GM12878 (cell line): ENCODE measurements around the gene IQGAP3. TPM values are rescaled to one million over a fixed set of nuclear protein-coding genes. Genes with fewer than 3 reads are reported as not detected.

ENCODE experiments used
- ATAC-seq: fragments of 200-7000 bp; cut with Tn5 transposase; 3 replicates; pipeline ENCODE4 v1.9.1; 2020; ENCODE audit warnings: mild to moderate bottlenecking, moderate library complexity
- BruUV-seq: library from RNA; stranded (reverse); fragments of 400-500 nt; replicated peaks from 2 replicates; lab custom pipeline; 2021; lab: Mats Ljungman, UMichigan
- CTCF ChIA-PET: fragments of 300-600 bp; sonication (Branson Sonifier 250); formaldehyde crosslinking; extraction: SDS; loops from one replicate; lab custom pipeline; 2021; ENCODE audit warnings: inconsistent platforms; lab: Yijun Ruan, JAX
- POLR2A ChIA-PET: fragments of 350-600 bp; formaldehyde crosslinking; extraction: SDS; loops from one replicate; lab custom pipeline; 2021; ENCODE audit warnings: inconsistent platforms; lab: Charles Lee
- RAD21 ChIA-PET: fragments of 300-600 bp; sonication (Branson Sonifier 250); formaldehyde crosslinking; loops from one replicate; lab custom pipeline; 2023; ENCODE audit warnings: antibody characterized with exemption; ENCODE audit not compliant: unreplicated experiment; lab: Charles Lee
- SMC1A ChIA-PET: fragments of 300-600 bp; sonication (Branson Sonifier 250); formaldehyde crosslinking; loops from one replicate; lab custom pipeline; 2023; ENCODE audit not compliant: unreplicated experiment, uncharacterized antibody; lab: Charles Lee
- DNase-seq: peaks from one replicate; pipeline ENCODE4 v3.0.0-alpha.2; 2011; ENCODE audit warnings: low read depth, low spot score
- FAIRE-seq: peaks from 3 replicates; lab custom pipeline; 2011; peaks lifted over from hg19 to GRCh38; lab: Jason Lieb, UNC
- H2AFZ ChIP-seq: 2 replicates; pipeline ENCODE4 v1.6.0; 2011; ENCODE audit warnings: low read depth, low read length, control low read depth; ENCODE audit not compliant: control insufficient read depth
- H3K27ac ChIP-seq: 2 replicates; pipeline ENCODE4 v1.5.1; 2011; ENCODE audit warnings: control low read depth; ENCODE audit not compliant: control insufficient read depth, insufficient read depth
- H3K27me3 ChIP-seq, 2 experiments: replicated peaks in 1 of 2; 2 replicates each; pipeline versions ENCODE4 v1.6.0 to v1.6.1; 2011; ENCODE audit warnings: low read length in 1 of 2; ENCODE audit not compliant: control insufficient read depth in 2 of 2, insufficient read depth in 2 of 2
- H3K36me3 ChIP-seq, 2 experiments: 2 replicates each; pipeline ENCODE4 v1.5.1; 2011; ENCODE audit warnings: low read length in 1 of 2; ENCODE audit not compliant: control insufficient read depth in 2 of 2, insufficient read depth in 2 of 2
- H3K4me1 ChIP-seq: 2 replicates; pipeline ENCODE4 v1.6.1; 2011; ENCODE audit warnings: mild to moderate bottlenecking, low read length, moderate library complexity, mixed read lengths; ENCODE audit not compliant: control insufficient read depth, insufficient read depth
- H3K4me2 ChIP-seq: 2 replicates; pipeline ENCODE4 v1.6.0; 2011; ENCODE audit warnings: control low read depth; ENCODE audit not compliant: control insufficient read depth, insufficient read depth
- H3K4me3 ChIP-seq: fragments of 200-600 bp; sonication (generic); 2 replicates; pipeline ENCODE4 v1.5.1; 2016
- H3K79me2 ChIP-seq: 2 replicates; pipeline ENCODE4 v1.6.0; 2011; ENCODE audit warnings: low read length; ENCODE audit not compliant: control insufficient read depth, insufficient read depth
- H3K9ac ChIP-seq: 2 replicates; pipeline ENCODE4 v1.8.0; 2011; ENCODE audit warnings: low read length, control low read depth, mixed read lengths; ENCODE audit not compliant: control insufficient read depth, insufficient read depth
- H3K9me3 ChIP-seq: replicated peaks from 3 replicates; pipeline ENCODE4 v1.5.1; 2011; ENCODE audit warnings: mild to moderate bottlenecking, low read length; ENCODE audit not compliant: control insufficient read depth, insufficient read depth
- H4K20me1 ChIP-seq: 2 replicates; pipeline ENCODE4 v1.6.0; 2011; ENCODE audit not compliant: control insufficient read depth, insufficient read depth
- CHD2 ChIP-seq: IDR thresholded peaks from 2 replicates; pipeline ENCODE4 v1.6.1; 2011; ENCODE audit warnings: low read depth, low read length, improper control_type of control experiment, borderline replicate concordance
- IRF4 ChIP-seq: IDR thresholded peaks from 2 replicates; pipeline ENCODE4 v1.6.1; 2011; ENCODE audit warnings: low read depth, low read length
- MEF2B ChIP-seq: fragments of 450-650 bp; IDR thresholded peaks from 2 replicates; pipeline ENCODE4 v1.6.1; 2018; ENCODE audit warnings: mild to moderate bottlenecking, moderate library complexity; ENCODE audit not compliant: partially characterized antibody, poor library complexity, severe bottlenecking
- STAT3 ChIP-seq: IDR thresholded peaks from 2 replicates; pipeline ENCODE4 v1.6.1; 2011; ENCODE audit warnings: low read depth, low read length, improper control_type of control experiment
- TAF1 ChIP-seq: IDR thresholded peaks from 2 replicates; pipeline ENCODE4 v1.6.1; 2011; ENCODE audit warnings: mild to moderate bottlenecking, low read depth, low read length, borderline replicate concordance
- WGBS: methylation state at CpG from one replicate; pipeline ENCODE4 v1.1.6; 2016; ENCODE audit warnings: low lambda C conversion rate; ENCODE audit not compliant: insufficient replicate concordance, insufficient coverage; ENCODE audit errors: missing lambda C conversion rate; 5-methylcytosine and 5-hydroxymethylcytosine counted together
- in situ Hi-C: fragments of 300-500 bp; cut with MboI; formaldehyde crosslinking; loops from 9 replicates; pipeline ENCODE4 v1.14.3; 2018; ENCODE audit warnings: mixed read lengths
- intact Hi-C: fragments of 100-400 bp; cut with micrococcal nuclease; formaldehyde crosslinking; loops from one replicate; pipeline ENCODE4 v1.14.2; 2022; ENCODE audit not compliant: unreplicated experiment
- polyA plus RNA-seq, 11 experiments: library from polyadenylated mRNA; depleted of rRNA in 4 of 11; unstranded in 6 of 11; stranded (reverse) in 5 of 11; fragments of >200 nt; fragmentation: Nextera tagmentation in 4 of 11; fragmentation: Illumina TruSeq in 1 of 11; extraction: Ambion mirVana in 4 of 11; extraction: Trizol in 1 of 11; gene quantifications; 1 replicate in 1 of 11; 2 replicates in 10 of 11; pipeline versions ENCODE4 v1.2.1 to v1.2.3, GENCODE V29; 2011 to 2016; ENCODE audit warnings: inconsistent platforms in 2 of 11, missing spikeins in 2 of 11, low read depth in 1 of 11
- total RNA-seq, 4 experiments: library from RNA; depleted of rRNA in 3 of 4; stranded (reverse); fragments of >200 nt in 3 of 4; fragmentation: Illumina TruSeq in 1 of 4; extraction: Trizol in 1 of 4; gene quantifications; 2 replicates each; pipeline versions ENCODE4 v1.2.1 to v1.2.3, GENCODE V29; 2013 to 2021
- TF ChIP-seq, protein P1 (sequence below): IDR thresholded peaks from 2 replicates; pipeline ENCODE4 v1.6.1; 2012; ENCODE audit warnings: low read depth, low read length, improper control_type of control experiment
- TF ChIP-seq, protein P2 (sequence below), 3 experiments: IDR thresholded peaks in 2 of 3; conservative IDR thresholded peaks in 1 of 3; 2 replicates each; pipeline ENCODE4 v1.5.1; 2011; ENCODE audit warnings: low read depth in 3 of 3, low read length in 3 of 3, mild to moderate bottlenecking in 3 of 3, control low read depth in 2 of 3, moderate library complexity in 2 of 3, inconsistent platforms in 1 of 3, mixed read lengths in 1 of 3; ENCODE audit not compliant: control insufficient read depth in 2 of 3, insufficient read depth in 1 of 3; ENCODE audit errors: extremely low read depth in 1 of 3
- TF ChIP-seq, protein P3 (sequence below): fragments of 450-650 bp; IDR thresholded peaks from 2 replicates; pipeline ENCODE4 v1.6.1; 2018; ENCODE audit warnings: mild to moderate bottlenecking, low read depth, moderate library complexity; ENCODE audit not compliant: partially characterized antibody
- TF ChIP-seq, protein P4 (sequence below): fragments of 450-650 bp; IDR thresholded peaks from 2 replicates; pipeline ENCODE4 v1.6.1; 2016; ENCODE audit warnings: mild to moderate bottlenecking, moderate library complexity, borderline replicate concordance

IQGAP3 gene
- total and polyA plus RNA-seq, 10 of the 15 experiments (the other 5 are each of a cell fraction or from before 2014, with no cell fraction given) = 1.1 to 10.7 (median 7.9) TPM

DNA sequence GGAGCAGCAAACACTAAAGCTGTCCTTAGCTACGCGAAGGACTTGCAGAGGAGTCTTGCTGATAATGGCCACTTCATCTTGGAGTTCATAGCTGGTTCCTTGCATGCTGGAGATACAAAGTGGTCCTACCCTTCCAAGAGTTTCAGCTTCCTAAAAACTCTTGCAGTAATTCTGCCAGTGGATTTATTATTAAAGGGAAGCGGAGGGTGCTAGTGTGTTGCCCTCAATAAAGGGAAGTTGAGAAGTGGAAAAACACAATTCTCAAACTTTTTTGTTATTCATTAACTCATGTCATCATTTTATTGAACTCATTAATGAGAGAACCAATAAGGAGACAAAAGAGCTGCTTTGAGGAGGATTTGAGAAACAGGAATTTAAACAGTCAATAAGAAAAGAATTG lies 40.3 kb upstream of the IQGAP3 start:
- in situ Hi-C loops (no loop called here), intact Hi-C loops (no loop called here)
- Histone ChIP-seq H2AFZ (no peak overlapping the region), H3K4me3 (no peak overlapping the region), H3K4me2 (no peak overlapping the region), H3K27ac (no peak overlapping the region), H3K79me2 (no peaks in the 10 kb centered on the region), H3K9ac (no peak overlapping the region), H3K4me1 (0 out of 2 replicates have a peak, but pooled peaks cover under 1% of the 10 kb centered on the region), H4K20me1 (no peaks in the 10 kb centered on the region), H3K9me3 (no peaks in the 10 kb centered on the region), H3K27me3 (peaks cover 0 to 3% of the 10 kb centered on the region in 2 experiments; a peak in 2 of 4 replicates), H3K36me3 (no peaks in the 10 kb centered on the region)
- ChIA-PET SMC1A (interaction anchor here (0.8 to 3.2 kb wide), 4 partner anchors 10 to 227 kb away, joined by 3 to 11 read pairs (median 6); no protein-coding TSS in a partner anchor), POLR2A (interaction anchor here (0.6 to 1.2 kb wide), 3 partner anchors 22 to 170 kb away, joined by 3 read pairs; no protein-coding TSS in a partner anchor), CTCF (interaction anchor here (0.7 to 3.8 kb wide), 17 partner anchors 11 to 234 kb away, joined by 3 to 23 read pairs (median 4); partner anchors contain the start of gene GPATCH4), RAD21 (interaction anchor here (0.6 to 1.4 kb wide), 2 partner anchors 22 to 323 kb away, joined by 3 to 4 read pairs; no protein-coding TSS in a partner anchor)
- FAIRE-seq (no peak), ATAC-seq (no peak), DNase-seq (no peak)
- no TSS peak for BruUV-seq
- WGBS = 73% methylated on average over 3 of the region's 3 CpGs
- TF ChIP-seq, protein P1, sequence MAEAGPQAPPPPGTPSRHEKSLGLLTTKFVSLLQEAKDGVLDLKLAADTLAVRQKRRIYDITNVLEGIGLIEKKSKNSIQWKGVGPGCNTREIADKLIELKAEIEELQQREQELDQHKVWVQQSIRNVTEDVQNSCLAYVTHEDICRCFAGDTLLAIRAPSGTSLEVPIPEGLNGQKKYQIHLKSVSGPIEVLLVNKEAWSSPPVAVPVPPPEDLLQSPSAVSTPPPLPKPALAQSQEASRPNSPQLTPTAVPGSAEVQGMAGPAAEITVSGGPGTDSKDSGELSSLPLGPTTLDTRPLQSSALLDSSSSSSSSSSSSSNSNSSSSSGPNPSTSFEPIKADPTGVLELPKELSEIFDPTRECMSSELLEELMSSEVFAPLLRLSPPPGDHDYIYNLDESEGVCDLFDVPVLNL = no peak
- TF ChIP-seq STAT3 (no peak), TAF1 (no peak), IRF4 (no peak), CHD2 (no peak), MEF2B (no peak)
- TF ChIP-seq, protein P2, sequence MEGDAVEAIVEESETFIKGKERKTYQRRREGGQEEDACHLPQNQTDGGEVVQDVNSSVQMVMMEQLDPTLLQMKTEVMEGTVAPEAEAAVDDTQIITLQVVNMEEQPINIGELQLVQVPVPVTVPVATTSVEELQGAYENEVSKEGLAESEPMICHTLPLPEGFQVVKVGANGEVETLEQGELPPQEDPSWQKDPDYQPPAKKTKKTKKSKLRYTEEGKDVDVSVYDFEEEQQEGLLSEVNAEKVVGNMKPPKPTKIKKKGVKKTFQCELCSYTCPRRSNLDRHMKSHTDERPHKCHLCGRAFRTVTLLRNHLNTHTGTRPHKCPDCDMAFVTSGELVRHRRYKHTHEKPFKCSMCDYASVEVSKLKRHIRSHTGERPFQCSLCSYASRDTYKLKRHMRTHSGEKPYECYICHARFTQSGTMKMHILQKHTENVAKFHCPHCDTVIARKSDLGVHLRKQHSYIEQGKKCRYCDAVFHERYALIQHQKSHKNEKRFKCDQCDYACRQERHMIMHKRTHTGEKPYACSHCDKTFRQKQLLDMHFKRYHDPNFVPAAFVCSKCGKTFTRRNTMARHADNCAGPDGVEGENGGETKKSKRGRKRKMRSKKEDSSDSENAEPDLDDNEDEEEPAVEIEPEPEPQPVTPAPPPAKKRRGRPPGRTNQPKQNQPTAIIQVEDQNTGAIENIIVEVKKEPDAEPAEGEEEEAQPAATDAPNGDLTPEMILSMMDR (IDR thresholded peaks at IDR 0.05 in 2 of 3, conservative IDR thresholded peaks at IDR 0.05 in 1 of 3; ENCODE audit: control insufficient read depth in 2 of 3, extremely low read depth in 1 of 3, insufficient read depth in 1 of 3, low read depth in 3 of 3, low read length in 3 of 3) = no peak
- TF ChIP-seq, protein P3, sequence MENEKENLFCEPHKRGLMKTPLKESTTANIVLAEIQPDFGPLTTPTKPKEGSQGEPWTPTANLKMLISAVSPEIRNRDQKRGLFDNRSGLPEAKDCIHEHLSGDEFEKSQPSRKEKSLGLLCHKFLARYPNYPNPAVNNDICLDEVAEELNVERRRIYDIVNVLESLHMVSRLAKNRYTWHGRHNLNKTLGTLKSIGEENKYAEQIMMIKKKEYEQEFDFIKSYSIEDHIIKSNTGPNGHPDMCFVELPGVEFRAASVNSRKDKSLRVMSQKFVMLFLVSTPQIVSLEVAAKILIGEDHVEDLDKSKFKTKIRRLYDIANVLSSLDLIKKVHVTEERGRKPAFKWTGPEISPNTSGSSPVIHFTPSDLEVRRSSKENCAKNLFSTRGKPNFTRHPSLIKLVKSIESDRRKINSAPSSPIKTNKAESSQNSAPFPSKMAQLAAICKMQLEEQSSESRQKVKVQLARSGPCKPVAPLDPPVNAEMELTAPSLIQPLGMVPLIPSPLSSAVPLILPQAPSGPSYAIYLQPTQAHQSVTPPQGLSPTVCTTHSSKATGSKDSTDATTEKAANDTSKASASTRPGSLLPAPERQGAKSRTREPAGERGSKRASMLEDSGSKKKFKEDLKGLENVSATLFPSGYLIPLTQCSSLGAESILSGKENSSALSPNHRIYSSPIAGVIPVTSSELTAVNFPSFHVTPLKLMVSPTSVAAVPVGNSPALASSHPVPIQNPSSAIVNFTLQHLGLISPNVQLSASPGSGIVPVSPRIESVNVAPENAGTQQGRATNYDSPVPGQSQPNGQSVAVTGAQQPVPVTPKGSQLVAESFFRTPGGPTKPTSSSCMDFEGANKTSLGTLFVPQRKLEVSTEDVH = no peak
- TF ChIP-seq, protein P4, sequence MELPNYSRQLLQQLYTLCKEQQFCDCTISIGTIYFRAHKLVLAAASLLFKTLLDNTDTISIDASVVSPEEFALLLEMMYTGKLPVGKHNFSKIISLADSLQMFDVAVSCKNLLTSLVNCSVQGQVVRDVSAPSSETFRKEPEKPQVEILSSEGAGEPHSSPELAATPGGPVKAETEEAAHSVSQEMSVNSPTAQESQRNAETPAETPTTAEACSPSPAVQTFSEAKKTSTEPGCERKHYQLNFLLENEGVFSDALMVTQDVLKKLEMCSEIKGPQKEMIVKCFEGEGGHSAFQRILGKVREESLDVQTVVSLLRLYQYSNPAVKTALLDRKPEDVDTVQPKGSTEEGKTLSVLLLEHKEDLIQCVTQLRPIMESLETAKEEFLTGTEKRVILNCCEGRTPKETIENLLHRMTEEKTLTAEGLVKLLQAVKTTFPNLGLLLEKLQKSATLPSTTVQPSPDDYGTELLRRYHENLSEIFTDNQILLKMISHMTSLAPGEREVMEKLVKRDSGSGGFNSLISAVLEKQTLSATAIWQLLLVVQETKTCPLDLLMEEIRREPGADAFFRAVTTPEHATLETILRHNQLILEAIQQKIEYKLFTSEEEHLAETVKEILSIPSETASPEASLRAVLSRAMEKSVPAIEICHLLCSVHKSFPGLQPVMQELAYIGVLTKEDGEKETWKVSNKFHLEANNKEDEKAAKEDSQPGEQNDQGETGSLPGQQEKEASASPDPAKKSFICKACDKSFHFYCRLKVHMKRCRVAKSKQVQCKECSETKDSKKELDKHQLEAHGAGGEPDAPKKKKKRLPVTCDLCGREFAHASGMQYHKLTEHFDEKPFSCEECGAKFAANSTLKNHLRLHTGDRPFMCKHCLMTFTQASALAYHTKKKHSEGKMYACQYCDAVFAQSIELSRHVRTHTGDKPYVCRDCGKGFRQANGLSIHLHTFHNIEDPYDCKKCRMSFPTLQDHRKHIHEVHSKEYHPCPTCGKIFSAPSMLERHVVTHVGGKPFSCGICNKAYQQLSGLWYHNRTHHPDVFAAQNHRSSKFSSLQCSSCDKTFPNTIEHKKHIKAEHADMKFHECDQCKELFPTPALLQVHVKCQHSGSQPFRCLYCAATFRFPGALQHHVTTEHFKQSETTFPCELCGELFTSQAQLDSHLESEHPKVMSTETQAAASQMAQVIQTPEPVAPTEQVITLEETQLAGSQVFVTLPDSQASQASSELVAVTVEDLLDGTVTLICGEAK = no peak
